ENCODE results near the gene CYFIP1. TPM values are rescaled to one million over a fixed set of nuclear protein-coding genes. Genes with fewer than 3 reads are reported as not detected.

Gene CYFIP1
- total and polyA plus RNA-seq, 10 of the 15 experiments (the other 5 are each of a cell fraction or from before 2014, with no cell fraction given): 3.5 to 46.2 (median 28.3) TPM

GRCh38 chr15:22877117-22877516 lies 103.1 kb downstream of the CYFIP1 start:
- ChIA-PET RAD21 (ENCODE audit: unreplicated experiment) (no interaction called here), SMC1A (ENCODE audit: uncharacterized antibody, unreplicated experiment) (interaction anchor here (0.9 kb wide), 1 partner anchor 11 kb away, joined by 3 read pairs; no protein-coding TSS in a partner anchor), CTCF (no interaction called here), POLR2A (no interaction called here)
- FAIRE-seq: no peak
- Histone ChIP-seq H4K20me1 (ENCODE audit: control insufficient read depth, insufficient read depth) (no peaks in the 10 kb centered on the region), H3K9me3 (replicated peaks; ENCODE audit: control insufficient read depth, insufficient read depth, low read length) (no peaks in the 10 kb centered on the region; the same call in 2 of the 3 replicates), H3K36me3 (ENCODE audit: control insufficient read depth in 2 of 2, insufficient read depth in 2 of 2, low read length in 1 of 2) (peaks cover 10 to 14% of the 10 kb centered on the region in 2 experiments; a peak in 3 of 4 replicates), H3K79me2 (ENCODE audit: control insufficient read depth, insufficient read depth, low read length) (no peaks in the 10 kb centered on the region), H2AFZ (ENCODE audit: control insufficient read depth, low read depth, low read length) (no peak overlapping the region), H3K4me1 (ENCODE audit: control insufficient read depth, insufficient read depth, low read length) (no peaks in the 10 kb centered on the region), H3K27ac (ENCODE audit: control insufficient read depth, insufficient read depth) (no peak overlapping the region), H3K9ac (ENCODE audit: control insufficient read depth, insufficient read depth, low read length) (no peak overlapping the region), H3K4me3 (no peak overlapping the region), H3K27me3 (replicated peaks in 1 of 2; ENCODE audit: control insufficient read depth in 2 of 2, insufficient read depth in 2 of 2, low read length in 1 of 2) (no peaks in the 10 kb centered on the region), H3K4me2 (ENCODE audit: control insufficient read depth, insufficient read depth) (no peak overlapping the region)
- intact Hi-C loops (cut with micrococcal nuclease; ENCODE audit: unreplicated experiment) (no loop called here), in situ Hi-C loops (cut with MboI) (no loop called here)
- ATAC-seq: no peak
- no peak for DNase-seq (ENCODE audit: low read depth, low spot score)
- 87% methylated on average over 5 of the region's 5 CpGs for WGBS (ENCODE audit: insufficient coverage, insufficient replicate concordance, low lambda C conversion rate, missing lambda C conversion rate)
- TF ChIP-seq RCOR1 (conservative IDR thresholded peaks at IDR 0.05; ENCODE audit: low read depth, low read length) (no peak), ZNF687 (IDR thresholded peaks at IDR 0.05) (no peak), MAX (IDR thresholded peaks at IDR 0.05; ENCODE audit: low read depth, low read length) (no peak), SPI1 (IDR thresholded peaks at IDR 0.05; ENCODE audit: borderline replicate concordance, insufficient read depth, low read depth, low read length) (no peak), RBBP5 (conservative IDR thresholded peaks at IDR 0.05) (no peak), ASH2L (IDR thresholded peaks at IDR 0.05; ENCODE audit: borderline replicate concordance, low read depth) (no peak), MYB (IDR thresholded peaks at IDR 0.05; ENCODE audit: borderline replicate concordance, low read depth, low read length) (no peak), CBX5 (IDR thresholded peaks at IDR 0.05; ENCODE audit: low read depth) (no peak), HDAC2 (IDR thresholded peaks at IDR 0.05) (no peak), DPF2 (IDR thresholded peaks at IDR 0.05) (no peak), IKZF2 (IDR thresholded peaks at IDR 0.05) (no peak), SIN3A (IDR thresholded peaks at IDR 0.05; ENCODE audit: low read depth, low read length) (no peak), NR2C1 (IDR thresholded peaks at IDR 0.05) (no peak), ESRRA (IDR thresholded peaks at IDR 0.05; ENCODE audit: low read length) (no peak), RFX5 (IDR thresholded peaks at IDR 0.05; ENCODE audit: low read depth, low read length) (no peak), BHLHE40 (IDR thresholded peaks at IDR 0.05; ENCODE audit: borderline replicate concordance in 1 of 2, low read depth in 2 of 2, low read length in 1 of 2) (no peak), KAT2A (conservative IDR thresholded peaks at IDR 0.05; ENCODE audit: control insufficient read depth, low read depth, low read length) (no peak), MEF2A (IDR thresholded peaks at IDR 0.05; ENCODE audit: insufficient read depth, low read depth, low read length) (no peak), CEBPZ (IDR thresholded peaks at IDR 0.05; ENCODE audit: low read depth, low read length) (no peak)
- no TSS peak for BruUV-seq (replicated peaks)

All from GM12878 (cell line).